GM20431 (cell line): ENCODE results near the gene C22orf23.
"Not testable (repeated sequence)": the region's sequence is repeated elsewhere in the genome, so short reads cannot be mapped to it uniquely, and the experiment has no call there.

Source experiments
- in situ Hi-C: fragments of 300-500 bp; cut with MseI, MboI; formaldehyde crosslinking; loops from one replicate; pipeline ENCODE4 v1.15.0; 2020; ENCODE audit warnings: low sequenced_read_pairs; ENCODE audit not compliant: unreplicated experiment

Gene C22orf23

DNA sequence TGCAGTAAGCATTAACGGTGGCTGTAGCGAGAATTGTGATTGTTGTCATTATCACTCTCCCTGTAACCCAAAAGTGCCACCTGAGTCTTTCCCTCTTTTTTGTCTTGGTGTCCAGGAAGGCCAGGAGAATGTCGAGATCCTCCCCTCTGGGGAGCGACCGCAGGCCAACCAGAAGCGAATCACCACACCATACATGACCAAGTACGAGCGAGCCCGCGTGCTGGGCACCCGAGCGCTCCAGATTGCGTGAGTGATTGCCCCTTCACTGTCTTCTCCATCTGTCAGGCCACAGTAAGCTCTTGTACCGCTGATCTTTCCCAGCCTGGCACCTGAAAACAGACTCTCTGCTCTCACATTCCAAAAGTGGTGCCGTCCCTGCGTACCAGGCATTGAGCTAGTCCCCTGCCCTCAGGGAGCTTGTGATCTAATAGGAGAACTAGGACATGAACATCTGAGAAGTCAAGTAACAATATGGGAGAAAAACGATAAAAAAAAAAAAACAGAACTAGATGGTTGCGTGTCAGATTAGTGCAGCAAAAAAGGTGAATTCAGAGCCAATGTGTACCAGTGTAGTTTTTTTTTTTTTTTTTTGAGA is 5.9 kb upstream of the C22orf23 start:
- in situ Hi-C loops: no loop called here

DNA sequence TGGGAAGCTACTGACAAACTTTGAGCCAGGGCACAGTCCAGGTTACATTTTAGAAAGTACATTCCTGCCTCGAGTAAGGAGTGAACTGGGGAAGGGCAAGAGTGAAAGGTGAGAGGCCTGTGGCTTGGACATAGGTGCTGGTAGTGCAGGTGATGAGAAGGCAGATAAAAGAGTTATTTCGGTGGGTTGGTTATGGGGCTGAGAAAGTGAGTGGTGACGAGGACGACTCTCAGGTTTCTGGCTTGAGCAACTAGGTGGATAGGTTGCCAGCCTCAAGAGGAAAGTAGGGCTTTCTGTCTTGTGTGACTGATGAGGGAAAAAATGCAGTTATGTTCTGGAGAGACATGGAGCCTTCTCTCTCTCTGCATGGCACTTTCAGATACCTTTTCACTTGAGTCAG is 3.8 kb upstream of the C22orf23 start:
- in situ Hi-C loops: no loop called here

DNA sequence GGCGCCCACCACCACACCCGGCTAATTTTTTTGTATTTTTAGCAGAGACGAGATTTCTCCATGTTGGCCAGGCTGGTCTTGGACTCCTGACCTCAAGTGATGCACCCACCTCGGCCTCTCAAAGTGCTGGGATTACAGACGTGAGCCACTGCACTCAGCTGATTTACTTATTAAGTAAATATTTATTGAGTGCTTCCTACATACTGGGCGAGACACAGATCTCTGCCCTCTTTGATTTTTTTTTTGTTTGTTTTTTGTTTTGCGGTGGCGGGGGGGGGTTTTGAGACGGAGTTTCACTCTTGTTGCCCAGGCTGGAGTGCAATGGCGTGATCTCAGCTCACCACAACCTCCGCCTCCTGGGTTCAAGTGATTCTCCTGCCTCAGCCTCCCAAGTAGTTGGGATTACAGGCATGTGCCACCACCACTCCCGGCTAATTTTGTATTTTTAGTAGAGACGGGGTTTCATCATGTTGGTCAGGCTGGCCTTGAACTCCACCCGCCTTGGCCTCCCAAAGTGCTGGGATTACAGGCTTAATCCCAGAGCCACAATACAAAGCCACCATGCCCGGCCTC is 2.5 kb upstream of the C22orf23 start:
- in situ Hi-C loops: not testable (repeated sequence)

DNA sequence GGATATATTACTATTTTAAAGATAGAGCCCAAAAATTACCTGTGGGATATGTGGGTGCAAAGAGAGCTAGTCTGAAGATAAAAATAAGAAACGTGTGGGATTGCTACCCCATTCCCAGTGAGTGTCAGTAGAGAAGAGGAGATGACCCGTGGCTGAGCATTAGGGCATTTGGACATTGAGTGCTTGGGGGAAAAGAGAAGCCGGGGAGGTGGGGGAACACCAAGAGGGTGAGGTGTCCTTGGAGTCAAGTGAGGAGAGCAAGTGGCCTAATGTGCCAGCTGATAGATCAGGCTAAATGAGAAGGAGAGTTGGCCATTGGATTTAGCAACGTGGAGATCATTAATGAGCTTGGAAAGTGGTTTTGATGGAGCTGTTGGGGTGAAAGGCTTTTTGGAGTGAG is 1.3 kb upstream of the C22orf23 start:
- in situ Hi-C loops: no loop called here

DNA sequence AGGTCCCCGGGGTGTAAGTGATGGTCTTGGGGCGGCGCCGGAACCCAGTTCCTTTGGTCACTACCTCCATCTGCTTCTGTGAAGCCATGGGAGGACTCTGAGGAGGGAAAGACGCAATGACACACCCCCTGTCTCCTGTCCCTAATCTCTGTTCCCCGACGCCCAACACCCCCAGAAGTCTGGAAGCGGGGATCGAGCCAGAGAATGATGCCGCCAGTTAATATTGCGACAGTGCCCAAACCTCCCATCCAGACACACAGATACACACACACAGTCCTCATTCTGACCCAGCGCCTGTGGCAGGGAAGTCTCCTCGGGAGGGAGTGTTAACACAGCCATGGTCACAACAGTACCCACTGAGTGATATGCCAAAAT is 352 bp downstream of the C22orf23 start:
- in situ Hi-C loops: no loop called here

DNA sequence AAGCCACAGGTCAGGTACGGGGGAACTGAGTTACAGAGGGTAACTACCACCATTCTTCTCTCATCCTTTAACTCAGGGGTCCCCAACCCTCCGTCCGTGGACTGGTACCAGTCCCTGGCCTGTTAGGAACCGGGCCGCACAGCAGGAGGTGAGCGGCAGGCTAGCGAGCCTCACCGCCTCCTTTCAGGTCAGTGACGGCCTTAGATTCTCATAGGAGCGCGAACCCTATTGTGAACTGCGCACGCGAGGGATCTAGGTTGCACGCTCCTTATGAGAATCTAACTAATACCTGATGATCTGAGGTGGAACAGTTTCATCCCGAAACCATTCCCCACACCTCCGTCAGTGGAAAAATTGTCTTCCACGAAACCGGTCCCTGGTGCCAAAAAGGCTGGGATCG is 772 bp downstream of the C22orf23 start:
- in situ Hi-C loops: not testable (repeated sequence)

DNA sequence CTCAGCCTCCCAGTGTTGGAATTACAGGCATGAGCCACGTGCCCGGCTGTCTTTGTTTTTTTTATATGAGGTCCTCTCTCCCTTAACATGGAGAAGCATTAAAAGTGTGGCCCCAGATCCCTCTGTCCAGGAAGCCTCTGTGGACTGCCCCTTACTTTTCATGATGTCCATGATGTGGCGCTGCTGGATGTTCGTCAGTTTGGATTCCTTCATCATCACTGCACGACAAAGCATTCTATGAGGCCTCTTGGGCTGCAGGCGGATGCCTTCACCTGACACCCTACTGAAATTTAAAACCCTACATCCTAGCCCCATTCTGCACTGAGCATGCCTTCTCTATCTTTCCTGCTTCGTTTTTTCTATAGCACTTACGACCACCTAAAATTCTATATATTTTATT is 2.1 kb downstream of the C22orf23 start:
- in situ Hi-C loops: no loop called here

DNA sequence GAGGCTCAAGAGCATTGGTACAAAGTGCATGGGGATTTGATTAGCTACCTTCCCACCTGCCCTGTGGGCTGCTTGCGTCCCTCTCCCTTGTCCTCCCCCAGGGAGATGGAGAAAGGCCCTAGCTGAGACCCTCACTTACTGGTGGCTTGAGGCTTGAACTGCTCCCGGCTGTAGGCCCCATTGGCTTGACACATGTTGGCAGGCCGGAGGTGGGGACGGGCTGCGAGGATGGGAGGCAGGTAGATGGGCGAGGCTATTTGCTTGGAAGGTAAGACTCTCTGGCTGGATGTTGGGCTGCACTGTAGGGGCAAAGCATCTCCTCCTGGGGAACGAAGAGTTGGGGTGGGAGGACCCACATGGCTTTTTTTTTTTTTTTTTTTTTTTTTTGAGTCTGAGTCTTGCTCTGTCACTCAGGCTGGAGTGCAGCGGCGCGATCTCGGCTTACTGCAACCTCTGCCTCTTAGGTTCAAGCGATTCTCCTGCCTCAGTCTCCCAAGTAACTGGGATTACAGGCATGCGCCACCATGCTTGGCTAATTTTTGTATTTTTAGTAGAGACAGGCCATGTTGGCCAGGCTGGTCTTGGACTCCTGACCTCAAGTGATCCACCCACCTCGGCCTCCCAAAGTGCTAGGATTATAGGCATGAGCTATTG is 6.1 kb downstream of the C22orf23 start:
- in situ Hi-C loops: not testable (repeated sequence)

DNA sequence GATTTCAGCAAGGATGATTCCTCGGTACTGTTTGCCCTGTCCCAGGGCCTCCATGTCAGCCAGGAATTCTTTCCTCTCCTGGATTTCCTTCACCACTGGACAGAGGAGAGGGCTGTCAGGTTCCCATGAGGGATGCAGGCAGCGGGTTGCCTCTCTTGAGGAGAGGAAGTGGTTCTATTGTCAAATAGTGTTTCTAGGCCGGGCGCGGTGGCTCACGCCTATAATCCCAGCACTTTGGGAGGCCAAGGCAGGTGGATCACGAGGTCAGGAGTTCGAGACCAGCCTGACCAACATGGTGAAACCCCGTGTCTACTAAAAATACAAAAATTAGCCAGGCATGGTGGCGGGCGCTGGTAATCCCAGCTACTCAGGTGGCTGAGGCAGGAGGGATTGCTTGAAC is 9.0 kb downstream of the C22orf23 start:
- in situ Hi-C loops: not testable (repeated sequence)

DNA sequence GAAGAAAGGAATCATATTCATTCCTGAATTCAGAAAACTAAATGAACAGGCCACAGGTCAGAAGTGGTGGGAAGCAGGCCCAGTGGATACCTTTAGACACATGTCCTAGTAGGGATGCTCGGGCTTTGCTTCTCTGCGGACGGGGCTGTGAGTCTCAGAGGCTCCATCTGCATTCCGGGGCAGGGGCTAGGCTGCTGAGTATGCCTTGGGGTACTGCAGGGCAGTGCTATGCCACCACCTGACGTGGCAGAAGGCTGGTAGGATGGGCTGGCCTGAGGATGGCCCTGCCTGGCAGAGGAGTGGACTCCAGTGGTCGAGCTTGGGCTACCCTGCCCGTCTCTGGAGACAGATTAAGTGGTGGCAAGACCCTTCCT is 9.6 kb downstream of the C22orf23 start:
- in situ Hi-C loops: no loop called here

DNA sequence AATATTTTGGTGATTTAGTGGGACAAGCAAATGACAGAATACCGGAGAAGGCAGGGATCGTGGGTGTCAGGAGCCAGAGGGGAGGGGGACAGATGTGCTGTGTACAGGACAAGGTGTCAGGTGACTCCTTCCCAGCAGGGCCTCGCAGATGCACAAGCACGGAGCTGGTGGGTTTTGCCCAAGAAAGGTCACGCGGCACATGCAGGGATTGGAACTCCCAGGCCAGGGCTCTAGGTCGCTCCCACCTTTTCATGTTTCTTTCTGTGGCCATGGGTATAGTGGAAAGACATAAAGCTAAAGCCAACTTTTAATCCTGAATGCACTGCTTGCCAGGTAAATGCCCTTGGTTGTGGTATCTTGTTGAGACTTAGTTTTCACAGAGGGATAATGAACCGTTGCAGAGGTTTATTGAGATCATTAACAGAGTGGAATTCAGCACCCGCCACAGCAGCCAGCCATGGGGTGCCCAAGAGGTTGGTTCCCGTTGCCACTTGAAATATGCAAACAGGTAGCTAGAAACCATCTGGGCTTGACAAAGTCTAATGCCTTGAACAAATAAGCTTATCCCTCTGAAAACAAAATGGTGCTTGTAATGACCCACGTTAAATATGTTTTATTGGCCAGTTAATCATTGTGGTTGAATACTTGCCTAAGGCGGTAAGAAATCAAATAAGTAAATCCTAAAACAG is 10.1 kb downstream of the C22orf23 start:
- in situ Hi-C loops: no loop called here

DNA sequence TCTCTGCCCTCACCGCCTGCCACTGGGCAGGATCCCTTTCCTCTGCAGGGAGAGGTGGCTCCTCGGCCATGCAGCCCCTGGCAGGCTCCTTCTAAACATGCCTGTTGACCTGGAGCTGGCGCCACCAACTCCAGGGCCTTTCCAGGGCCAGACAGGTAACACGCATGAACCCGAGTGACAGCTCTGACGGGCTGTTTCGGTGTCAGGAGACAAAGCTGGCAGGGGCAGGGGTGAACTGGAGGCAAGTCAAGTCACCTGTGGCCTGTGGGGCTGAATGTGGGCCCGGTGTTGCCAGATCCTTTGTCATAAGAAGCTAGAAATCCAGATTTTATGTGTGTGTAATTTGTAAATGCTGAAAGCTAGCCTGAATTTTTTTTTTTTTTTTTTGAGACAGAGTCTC is 11.3 kb downstream of the C22orf23 start:
- in situ Hi-C loops: no loop called here

DNA sequence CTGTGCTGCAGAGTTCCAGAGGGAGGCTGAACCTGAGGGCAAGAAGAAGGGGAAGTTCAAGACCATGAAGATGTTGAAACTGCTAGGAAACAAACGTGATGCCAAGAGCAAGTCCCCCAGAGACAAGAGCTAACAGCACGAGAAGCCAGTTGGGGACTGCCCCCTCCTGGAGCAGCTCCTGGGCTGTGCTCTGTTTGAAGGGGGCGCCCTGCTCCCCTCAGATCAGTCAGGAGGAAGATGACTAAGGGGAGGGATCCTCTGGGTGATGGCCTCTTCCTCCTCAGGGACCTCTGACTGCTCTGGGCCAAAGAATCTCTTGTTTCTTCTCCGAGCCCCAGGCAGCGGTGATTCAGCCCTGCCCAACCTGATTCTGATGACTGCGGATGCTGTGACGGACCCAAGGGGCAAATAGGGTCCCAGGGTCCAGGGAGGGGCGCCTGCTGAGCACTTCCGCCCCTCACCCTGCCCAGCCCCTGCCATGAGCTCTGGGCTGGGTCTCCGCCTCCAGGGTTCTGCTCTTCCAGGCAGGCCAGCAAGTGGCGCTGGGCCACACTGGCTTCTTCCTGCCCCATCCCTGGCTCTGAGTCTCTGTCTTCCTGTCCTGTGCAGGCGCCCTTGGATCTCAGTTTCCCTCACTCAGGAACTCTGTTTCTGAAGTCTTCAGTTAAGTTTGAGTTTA is 12.6 kb downstream of the C22orf23 start:
- in situ Hi-C loops: no loop called here

DNA sequence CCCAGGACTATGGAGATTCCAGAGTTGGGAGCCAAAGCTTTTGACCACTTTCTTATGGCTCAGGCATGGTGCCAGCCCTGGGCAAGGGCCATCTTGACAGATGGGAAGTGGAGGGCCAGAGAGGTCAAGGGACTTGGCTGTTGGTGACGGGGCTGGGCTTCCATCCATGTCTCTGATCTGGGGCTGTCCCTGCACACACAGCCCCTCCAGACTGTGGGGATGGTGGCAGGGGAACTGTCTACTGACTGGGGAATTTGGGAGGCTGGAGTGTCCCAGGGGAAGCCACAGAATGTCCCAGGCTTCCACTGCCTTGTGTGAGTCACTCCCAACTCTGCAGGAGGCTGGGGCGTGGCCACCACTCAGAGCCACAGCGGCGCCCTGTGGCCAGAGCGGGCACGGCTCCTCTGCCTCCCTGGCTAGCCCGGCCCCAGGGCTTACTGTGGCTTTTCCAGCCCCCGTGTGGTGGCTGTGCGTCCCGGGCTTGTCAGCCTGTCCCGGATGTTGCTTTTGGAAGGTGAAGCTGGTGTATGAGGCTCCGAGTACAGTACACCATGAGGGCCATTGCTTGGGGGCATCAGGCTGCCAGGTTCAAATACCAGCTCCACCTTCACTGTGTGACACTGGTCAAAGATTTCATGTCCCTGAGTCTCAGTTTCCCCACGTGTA is 19.6 kb downstream of the C22orf23 start:
- in situ Hi-C loops: no loop called here

DNA sequence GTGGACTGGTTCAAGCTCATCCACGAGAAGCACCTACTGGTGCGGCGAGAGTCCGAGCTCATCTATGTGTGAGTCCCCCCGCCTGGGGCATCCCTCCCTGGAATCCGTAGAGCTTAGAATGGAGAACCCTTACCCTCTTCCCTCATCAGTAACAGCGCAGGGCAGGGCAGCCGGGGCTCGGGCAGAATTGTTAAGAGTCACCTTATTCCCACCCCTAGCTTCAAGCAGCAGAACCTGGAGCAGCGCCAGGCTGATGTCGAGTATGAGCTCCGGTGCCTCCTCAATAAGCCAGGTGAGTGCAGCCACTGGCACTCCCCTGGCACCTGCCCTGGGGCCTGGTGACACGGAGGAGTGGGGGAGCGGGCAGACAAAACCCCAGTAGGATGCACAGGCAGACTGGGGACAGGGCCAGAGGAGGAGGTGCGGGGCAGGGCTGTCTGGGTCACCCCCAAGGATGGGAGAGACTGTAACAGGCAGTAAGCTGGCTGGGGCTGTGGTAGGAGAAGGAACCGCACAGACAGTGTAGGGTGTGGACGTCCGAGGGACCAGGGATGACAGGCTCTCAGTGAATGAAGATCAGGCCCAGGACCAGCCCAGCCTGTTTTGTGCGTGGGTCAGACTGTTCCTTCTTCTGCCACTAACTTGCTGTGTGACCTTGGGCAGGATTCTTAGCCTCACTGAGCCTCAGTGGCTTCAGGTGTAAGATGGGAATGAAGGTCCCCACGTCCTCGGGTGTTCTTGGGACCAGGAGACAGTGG is 20.4 kb downstream of the C22orf23 start:
- in situ Hi-C loops: no loop called here

DNA sequence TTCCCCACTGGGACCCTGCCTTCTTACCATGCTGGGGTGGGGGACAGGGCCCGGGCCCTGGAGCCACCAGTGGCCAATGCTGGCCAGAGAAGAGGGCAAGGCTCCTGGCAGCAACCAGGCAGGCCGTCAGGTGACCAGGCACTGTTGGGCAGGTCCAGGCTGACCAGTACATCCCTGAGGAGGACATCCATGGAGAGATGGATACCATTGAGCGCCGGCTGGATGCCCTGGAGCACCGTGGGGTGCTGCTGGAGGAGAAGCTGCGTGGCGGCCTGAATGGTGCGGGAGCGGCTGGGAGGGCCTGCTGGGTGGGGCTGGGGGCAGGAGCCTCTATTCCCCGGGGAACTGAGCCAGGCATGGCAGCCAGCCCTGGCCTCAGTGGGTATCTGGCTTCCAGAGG is 21.0 kb downstream of the C22orf23 start:
- in situ Hi-C loops: no loop called here

DNA sequence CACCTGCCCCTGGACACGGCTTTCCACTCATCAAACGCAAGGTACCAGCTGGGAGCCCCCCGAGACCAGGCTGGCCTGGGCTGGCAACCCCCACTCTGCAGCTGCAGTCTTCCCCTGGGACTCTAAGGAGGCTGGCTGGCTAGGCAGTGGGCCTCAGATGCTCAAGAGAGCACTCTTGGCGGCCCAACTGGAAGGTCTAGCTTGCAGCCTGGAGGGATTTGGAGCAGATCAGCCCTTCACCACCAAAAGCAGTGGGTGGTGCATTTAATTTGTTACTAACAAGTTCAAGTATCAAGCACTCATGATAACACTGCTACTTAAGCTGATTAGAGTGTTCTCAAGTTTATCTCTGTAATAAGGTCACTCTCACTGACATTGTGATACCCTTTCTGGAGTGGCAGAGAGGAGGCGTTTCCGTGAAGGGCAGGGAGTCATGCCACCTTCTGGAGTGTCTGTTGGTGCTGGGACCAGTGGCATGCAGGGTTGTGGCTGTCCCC is 21.5 kb downstream of the C22orf23 start:
- in situ Hi-C loops: no loop called here

DNA sequence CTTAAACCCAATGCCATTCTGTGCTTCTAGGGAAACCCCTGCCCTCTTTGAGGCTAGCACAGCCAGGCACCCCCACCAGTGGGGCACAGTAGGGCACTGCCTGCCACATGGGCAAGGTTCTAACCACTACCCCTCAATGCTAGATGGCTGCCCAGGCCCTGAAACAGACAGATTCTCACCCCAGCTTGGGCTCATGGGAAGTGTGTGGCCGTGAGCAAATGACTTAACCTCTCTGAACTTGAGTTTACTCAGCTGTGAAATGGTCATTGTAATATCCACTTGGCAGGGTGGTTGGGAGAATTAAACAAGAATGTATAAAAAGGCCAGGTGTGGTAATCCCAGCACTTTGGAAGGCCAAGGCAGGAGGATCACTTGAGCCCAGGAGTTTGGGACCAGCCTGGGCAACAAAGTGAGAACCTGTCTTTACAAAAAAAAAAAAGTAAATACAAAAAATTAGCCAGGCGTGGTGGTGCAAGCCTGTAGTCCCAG is 22.4 kb downstream of the C22orf23 start:
- in situ Hi-C loops: no loop called here

DNA sequence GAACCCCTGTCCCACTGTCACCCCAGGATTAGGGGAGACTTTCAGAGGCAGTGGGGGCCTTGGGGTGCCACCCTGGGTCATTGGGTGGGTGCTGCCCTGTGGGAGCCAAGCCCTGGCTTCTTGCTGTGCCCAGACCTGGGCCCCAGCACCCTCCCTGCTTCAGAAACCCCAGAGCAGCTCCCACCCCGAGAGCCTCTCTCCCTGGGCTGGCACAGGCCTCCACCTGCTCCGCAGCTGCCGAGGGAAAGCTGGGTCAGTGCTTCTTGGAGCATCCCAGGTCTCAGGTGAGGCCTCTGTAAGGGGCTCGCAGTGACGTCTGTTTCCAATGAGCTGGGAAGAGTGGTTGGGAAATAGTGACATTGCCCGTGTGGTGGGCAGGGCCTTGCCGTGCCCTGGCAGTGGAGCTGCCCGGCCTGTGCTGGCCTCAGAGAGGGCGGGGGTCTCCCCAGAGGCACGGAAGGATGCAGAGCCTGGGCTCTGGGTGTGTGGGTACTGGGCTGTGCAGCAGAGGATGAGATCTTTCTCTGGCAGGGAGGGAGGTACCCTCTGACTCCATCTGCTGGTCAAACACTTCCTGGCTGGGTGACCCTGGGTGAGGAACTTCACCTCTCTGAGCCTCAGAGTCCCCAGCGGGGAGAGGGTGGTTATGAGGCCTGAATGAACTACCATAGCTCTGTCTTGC is 23.0 kb downstream of the C22orf23 start:
- in situ Hi-C loops: no loop called here
